ENCODE results near the gene PSAT1.

Gene PSAT1

DNA sequence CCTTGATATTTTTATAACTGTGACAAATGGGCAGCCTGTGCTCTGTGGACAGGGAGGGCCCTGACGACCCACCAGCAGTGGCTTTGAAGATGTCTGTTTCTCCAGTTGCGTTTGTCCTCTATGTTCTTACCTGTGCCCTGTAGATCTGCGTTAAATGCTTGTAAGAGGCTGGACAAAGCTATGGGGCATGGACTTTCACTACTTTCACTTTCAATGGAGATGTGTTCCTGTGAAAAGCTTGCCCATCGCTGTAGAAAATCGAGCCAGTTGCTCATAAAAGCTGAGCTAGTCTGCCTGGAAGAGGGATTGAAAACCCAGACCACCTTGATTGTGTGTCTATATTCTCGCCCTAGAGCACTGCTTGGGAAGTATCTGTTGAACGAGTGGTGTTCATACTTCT is 74.1 kb downstream of the PSAT1 start:
- DNase-seq, result no peak

DNA sequence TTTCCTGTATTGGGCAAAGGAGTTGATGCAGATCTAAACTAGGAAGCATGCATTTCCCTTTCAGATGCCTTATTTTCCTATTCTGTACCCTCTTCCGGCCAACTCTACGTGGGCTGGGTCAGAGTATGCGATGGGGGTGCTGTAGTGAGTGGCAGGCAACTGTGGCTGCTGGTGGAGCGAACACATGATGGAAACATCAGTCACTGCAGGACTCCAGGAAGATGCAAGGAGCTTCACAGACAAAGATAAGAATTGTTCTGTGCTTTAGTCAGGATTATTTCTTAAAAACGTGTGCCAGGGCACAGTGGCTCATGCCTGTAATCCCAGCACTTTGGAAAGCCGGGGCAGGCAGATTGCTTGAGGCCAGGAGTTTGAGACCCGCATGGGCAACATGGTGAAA is 75.1 kb downstream of the PSAT1 start:
- no peak for DNase-seq
